Measurements from ENCODE around the gene ZNF778.
A peak's percentile ranks its signal among the peaks of the same experiment; 100 is the strongest.

ZNF778 gene

DNA sequence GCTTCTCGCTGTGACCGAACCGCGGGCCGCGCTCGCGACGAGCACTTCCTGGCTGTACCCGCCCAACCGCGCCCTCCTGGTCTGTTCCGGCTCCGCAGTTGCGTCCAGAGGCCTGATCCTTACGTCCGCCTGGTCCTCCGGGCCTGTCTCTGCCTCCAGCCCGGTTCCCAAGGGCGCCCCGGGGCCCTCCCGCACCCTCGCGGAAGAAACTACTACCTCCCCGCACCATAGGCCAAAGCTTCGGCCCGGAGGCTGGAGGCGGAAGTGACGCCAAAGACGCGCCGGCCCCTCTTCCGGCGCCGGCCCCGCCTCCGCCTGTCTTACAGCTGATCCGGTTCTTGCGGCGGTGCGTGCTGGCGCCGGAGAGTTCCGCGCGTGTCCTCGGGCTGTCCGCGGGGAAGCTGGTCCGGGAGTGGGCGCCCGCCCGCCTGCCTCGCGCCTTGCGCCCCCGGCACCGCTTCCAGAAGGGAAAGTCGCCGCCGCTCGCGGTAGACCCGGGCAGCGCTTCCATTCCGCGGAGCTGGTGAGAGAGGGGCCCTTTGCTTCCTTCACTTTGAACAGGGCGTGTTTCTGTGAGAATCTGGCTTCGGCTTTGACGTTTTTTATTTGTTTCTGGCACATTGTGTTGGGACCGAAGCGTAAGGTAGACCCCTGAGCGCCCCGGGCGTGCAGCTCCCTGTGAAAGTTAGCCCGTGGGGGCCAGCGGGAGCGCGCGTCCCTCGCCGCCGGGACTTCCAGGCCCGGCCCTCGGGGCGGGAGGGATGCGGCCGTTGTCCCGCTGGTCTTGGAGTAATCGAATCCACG, at the start of gene ZNF778:
TSS of gene ZNF778 (plus strand) at position 316 of the 804 bp plus-strand sequence. CDS start 3,425 bp downstream, outside the sequence.
- no peak for DNase-seq

- no peak for DNase-seq
Measured at GRCh38 chr16:89168381-89169189, 48.9 kb upstream of the ZNF778 start.

- no peak for DNase-seq
Measured at GRCh38 chr16:89169778-89170177, 47.7 kb upstream of the ZNF778 start.

DNA sequence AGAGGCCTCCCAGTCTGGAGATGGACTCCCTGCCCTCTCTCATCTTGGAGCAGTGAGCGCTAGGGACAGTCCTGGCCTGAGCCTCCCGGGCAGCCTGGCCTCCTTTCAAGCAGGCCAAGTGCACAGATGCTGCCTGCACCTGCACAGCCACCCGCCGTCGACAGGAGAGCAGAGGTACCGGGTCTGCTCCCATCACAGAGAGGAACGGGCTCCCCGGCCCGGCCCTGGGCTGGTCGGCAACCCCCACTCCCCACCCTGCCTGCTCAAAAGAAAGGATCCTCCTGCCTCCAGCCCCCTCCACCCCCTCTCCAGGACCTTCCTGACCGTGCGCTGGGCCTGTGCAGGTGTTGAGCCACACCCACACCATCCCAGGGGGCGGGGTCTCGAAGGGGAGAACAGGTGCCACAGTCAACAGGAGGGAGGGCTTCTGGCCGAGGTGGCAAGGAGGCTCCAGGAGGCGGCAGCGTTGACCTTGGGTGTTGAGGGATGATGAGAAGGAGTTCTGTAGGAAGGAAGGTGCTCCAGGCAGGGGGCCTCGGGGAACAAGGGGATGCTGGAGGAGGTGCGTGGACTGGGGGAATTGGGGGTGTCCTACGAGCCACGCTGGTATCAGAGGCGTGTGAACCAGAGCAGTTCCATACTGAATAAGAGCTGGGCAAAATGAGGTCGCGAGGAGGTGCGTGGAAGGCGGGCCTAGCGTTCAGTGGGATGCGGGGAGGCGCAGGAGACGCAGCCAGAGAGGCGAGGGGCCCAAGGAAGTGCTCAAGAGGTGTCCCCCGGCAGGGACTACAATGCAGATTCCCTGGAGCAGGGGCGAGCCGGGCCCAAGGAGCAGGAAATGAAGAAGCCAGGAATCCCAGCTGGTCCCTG, 46.9 kb upstream of the ZNF778 start:
- peak; percentile 46 for DNase-seq

DNA sequence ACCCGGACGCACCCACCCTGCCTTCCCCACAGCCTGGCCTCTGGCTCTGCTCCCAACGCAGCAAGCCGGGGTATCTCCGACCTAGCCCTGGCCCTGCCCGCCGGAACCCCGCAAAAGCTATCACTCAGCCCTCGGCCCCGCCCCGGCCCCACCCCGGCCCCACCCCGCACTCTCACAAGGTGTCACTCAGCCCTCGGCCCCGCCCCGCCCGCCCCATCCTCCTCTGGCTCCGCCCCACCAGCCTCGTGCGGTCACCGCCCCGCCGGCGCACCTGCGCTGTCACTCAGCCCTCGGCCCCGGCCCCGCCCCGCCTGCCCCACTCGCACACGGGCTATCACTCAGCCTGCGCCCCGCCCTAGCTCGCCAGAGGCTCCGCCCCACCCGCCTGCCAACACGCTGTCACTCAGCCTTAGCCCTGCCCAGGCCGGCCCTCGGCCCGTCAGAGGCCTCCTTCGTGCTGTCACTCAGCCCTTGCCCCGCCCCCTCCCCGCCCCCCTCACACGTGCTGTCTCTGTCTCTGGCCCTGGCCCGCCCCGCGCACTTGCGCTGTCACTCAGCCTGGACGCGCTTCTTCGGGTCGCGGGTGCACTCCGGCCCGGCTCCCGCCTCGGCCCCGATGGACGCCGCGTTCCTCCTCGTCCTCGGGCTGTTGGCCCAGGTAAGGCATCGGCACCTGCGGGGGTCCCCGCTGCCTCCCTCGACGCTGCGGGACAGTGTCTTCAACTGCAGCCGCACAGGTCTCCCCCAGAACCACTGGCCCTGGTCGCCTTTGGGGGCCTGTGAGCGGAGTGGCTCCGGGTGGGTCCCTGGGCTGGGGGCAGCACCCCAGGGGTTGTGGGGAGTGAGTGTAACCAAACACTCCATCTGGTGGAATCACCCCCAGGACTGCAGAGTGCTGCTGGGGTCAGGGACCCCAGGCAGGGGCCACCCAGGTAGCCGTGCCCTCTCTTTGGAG, 46.0 kb upstream of the ZNF778 start, which contains the start of gene CDH15:
TSS of gene CDH15 (plus strand) at position 533 of the 955 bp plus-strand sequence. CDS start at position 617, 84 bp downstream.
- peak; percentile 49 for DNase-seq

GRCh38 chr16:89172171-89172527, 45.4 kb upstream of the ZNF778 start:
- DNase-seq, result no peak

GRCh38 chr16:89172528-89173173, 44.9 kb upstream of the ZNF778 start:
- DNase-seq, result no peak

DNA sequence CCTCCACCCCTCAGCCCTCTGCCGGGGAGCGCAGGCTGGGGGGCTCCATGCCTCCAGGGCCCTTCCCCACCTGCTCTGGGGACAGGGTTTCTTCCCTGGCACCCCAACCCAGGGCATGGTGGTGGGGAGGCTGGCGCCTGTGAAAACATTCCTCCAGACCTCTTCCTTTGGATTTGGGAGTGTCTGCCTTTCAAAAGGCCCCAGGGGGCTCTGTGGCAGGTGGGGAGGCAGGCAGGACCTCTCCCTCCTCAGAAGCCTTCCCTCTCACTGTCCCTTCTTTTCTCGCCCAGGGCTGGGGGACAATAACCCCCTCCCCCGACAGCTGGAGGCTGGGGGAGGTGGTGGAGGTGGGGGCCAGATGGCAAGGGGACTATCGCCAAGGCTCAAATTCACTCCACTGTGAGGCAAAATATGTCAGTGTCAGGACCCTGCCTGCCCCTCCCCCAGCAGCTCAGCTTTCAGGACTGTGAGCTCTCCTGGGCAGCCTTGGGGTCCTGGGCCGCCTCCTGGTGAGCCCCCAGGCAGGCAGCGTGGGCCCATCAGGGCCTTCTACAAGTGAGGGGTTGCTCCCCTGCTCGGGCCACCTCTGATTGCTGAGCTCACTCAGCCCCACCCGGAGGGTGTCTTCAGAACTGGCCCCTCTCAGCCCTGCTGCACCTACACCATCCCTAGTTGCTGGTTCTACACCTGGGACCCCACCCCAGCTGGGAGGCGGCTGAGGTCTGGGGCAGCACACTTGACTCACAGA, 44.2 kb upstream of the ZNF778 start:
- DNase-seq, result no peak

- DNase-seq, result no peak
Measured at GRCh38 chr16:89174055-89174827, 43.3 kb upstream of the ZNF778 start.

GRCh38 chr16:89174877-89175276, 42.6 kb upstream of the ZNF778 start:
- no peak for DNase-seq

GRCh38 chr16:89175280-89176146, 42.0 kb upstream of the ZNF778 start:
- no peak for DNase-seq

DNA sequence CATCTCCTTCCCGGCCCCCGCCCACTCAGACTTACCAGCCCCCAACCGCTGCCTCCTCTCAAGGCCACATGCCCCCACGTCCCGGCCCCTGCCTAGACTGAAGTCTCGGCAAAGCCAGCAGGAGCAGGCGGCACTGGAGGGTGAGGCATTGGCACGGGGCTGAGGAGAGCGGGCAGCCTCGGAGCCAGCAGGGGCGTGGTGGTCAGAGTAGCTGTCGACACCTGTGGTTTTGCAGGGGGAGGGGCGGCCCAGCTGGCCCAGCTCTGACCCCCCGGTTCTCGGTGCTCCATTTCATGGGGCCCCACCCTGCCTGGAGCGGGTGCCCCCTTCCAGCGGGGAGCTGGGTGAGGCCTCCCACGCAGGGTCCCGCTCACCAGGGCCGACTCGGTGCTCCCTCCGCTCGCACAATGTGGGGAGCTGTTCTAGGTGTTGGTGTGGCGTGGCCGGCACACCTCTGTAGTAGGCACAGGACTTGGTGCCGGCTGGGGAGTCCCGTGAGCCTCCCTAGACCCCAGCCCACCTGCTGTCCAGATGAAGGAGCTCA, 41.3 kb upstream of the ZNF778 start:
- no peak for DNase-seq

GRCh38 chr16:89176717-89177116, 40.8 kb upstream of the ZNF778 start:
- no peak for DNase-seq

- no peak for DNase-seq
Measured at GRCh38 chr16:89177501-89177900, 40.0 kb upstream of the ZNF778 start.

- DNase-seq, result no peak
Measured at GRCh38 chr16:89178453-89179147, 38.9 kb upstream of the ZNF778 start.

DNA sequence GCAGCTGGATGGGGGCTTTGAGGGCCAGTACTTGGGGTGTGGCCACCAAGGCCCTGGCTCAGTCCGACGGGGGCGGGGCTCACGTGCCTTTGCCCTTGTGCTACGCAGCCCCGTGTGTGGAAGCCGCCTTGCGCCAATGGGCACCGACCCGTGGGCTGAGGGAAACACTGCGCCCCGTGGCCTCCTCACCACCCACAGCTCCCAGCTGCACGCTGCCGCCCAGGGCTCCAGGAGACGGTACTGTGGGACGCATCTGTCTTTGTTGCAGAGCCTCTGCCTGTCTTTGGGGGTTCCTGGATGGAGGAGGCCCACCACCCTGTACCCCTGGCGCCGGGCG, 38.4 kb upstream of the ZNF778 start:
- DNase-seq, result no peak

GRCh38 chr16:89179656-89180315, 37.7 kb upstream of the ZNF778 start:
- no peak for DNase-seq

Data from NCI-H1436 treated with DMSO at 0.1 percent for 48 hours (cell line).